Epithelial cell of umbilical artery (primary cell): ENCODE measurements around the gene TAS2R46. TPM values are rescaled to one million over a fixed set of nuclear protein-coding genes. Genes with fewer than 3 reads are reported as not detected.

Source experiments
- total RNA-seq: library from RNA; depleted of rRNA; stranded (reverse); fragments of >200 nt; gene quantifications from 2 replicates; pipeline ENCODE4 v1.2.3, GENCODE V29; 2014

The TAS2R46 gene
- total RNA-seq: 2.1 and 3.2 TPM in 2 replicates

GRCh38 chr12:11062194-11062593, at the start of gene TAS2R46:
TSS of gene TAS2R46 (minus strand) at chr12:11062294. CDS start at chr12:11062294, 0 bp downstream.

DNA sequence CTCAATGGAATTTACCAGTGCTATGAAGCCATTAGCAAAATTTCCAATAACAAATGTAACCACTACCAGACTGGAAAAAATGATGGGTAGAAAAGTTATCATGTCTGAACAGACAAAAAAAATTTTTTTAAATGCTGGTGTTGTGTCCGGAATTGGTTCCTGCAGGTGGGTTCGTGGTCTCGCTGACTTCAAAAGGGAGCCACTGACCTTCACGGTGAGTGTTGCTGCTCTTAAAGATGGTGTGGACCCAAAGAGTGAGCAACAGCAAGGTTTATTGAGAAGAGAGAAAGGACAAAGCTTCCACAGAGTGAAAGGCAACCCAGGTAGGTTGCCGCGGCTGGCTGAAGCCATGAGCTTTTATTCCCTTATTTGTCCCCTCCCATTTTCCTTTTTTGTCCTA, 30.0 kb upstream of the TAS2R46 start, which contains the start of gene TAS2R43:
TSS of gene TAS2R43 (minus strand) at position 186 of the 400 bp plus-strand sequence. CDS start at position 102, 84 bp downstream.

DNA sequence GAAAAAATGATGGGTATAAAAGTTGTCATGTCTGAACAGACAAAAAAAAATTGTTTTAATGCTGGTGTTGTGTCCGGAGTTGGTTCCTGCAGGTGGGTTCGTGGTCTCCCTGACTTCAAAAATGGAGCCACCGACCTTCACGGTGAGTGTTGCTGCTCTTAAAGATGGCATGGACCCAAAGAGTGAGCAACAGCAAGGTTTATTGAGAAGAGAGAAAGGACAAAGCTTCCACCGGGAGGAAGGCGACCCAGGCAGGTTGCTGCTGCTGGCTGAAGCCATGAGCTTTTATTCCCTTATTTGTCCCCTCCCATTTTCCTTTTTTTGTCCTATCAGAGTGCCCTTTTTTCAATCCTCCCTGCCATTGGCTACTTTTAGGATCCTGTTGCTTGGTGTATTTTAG, 30.8 kb downstream of the TAS2R46 start, which contains the start of gene TAS2R31:
TSS of gene TAS2R31 (minus strand) at position 101 of the 400 bp plus-strand sequence. CDS start at position 29, 72 bp downstream.

GRCh38 chr12:11022520-11022919, 39.6 kb downstream of the TAS2R46 start, which contains the start of gene TAS2R19:
TSS of gene TAS2R19 (minus strand) at chr12:11022620. CDS start at chr12:11022571, 49 bp downstream.

Other genes starting within 250 kb of the TAS2R46 start
- 0.97 and 1.7 TPM in 2 replicates for gene TAS2R10, start 235.9 kb downstream of the TAS2R46 start, total RNA-seq
- 0.61 TPM in 1 of 2 replicates, not detected in the other for gene PRR4, start 212.8 kb downstream of the TAS2R46 start, total RNA-seq
- gene PRH1, start 178.0 kb downstream of the TAS2R46 start, total RNA-seq: 9.1 and 12.6 TPM in 2 replicates
- gene TAS2R13, start 152.7 kb downstream of the TAS2R46 start, total RNA-seq: 0.32 and 1.8 TPM in 2 replicates
- not detected in 2 replicates for gene PRH2, start 133.1 kb downstream of the TAS2R46 start, total RNA-seq
- gene TAS2R14, start 123.0 kb downstream of the TAS2R46 start, total RNA-seq: 1.3 and 2.4 TPM in 2 replicates
- 1.9 and 2.1 TPM in 2 replicates for gene TAS2R50, start 75.4 kb downstream of the TAS2R46 start, total RNA-seq
- gene TAS2R20, start 64.0 kb downstream of the TAS2R46 start, total RNA-seq: 1.6 and 2.4 TPM in 2 replicates
- gene TAS2R19, start 39.7 kb downstream of the TAS2R46 start, total RNA-seq: 4.0 and 5.5 TPM in 2 replicates
- gene TAS2R31, start 30.9 kb downstream of the TAS2R46 start, total RNA-seq: 5.2 and 6.8 TPM in 2 replicates
- gene TAS2R43, start 30.0 kb upstream of the TAS2R46 start, total RNA-seq: under 0.01 and 1.7 TPM in 2 replicates
- gene TAS2R30, start 72.3 kb upstream of the TAS2R46 start, total RNA-seq: 3.2 and 4.9 TPM in 2 replicates
- 5.0 and 5.8 TPM in 2 replicates for gene SMIM10L1, start 108.9 kb upstream of the TAS2R46 start, total RNA-seq
- gene TAS2R42, start 124.6 kb upstream of the TAS2R46 start, total RNA-seq: not detected in 2 replicates
- not detected in 2 replicates for gene PRB3, start 207.4 kb upstream of the TAS2R46 start, total RNA-seq
- not detected in 2 replicates for gene PRB4, start 248.1 kb upstream of the TAS2R46 start, total RNA-seq